ENCODE data around the gene MCRS1. TPM values are rescaled to one million over a fixed set of nuclear protein-coding genes. Genes with fewer than 3 reads are reported as not detected.

MCRS1 gene
- total RNA-seq, 1 experiment from 2014 or later, result 58.7 TPM

GRCh38 chr12:49545815-49546214, 22.1 kb downstream of the MCRS1 start:
- POLR2A ChIA-PET, result no interaction called here
- Mint-ChIP-seq H3K4me3 (ENCODE audit: unreplicated experiment) (no peak overlapping the region), H3K36me3 (ENCODE audit: insufficient read depth, unreplicated experiment) (no peaks in the 10 kb centered on the region), H3K27ac (ENCODE audit: low read depth, unreplicated experiment) (no peak overlapping the region), H3K27me3 (ENCODE audit: insufficient read depth, unreplicated experiment) (no peaks in the 10 kb centered on the region), H3K4me1 (ENCODE audit: insufficient read depth, unreplicated experiment) (no peaks in the 10 kb centered on the region), H3K9me3 (ENCODE audit: unreplicated experiment) (no peaks in the 10 kb centered on the region)
- BruUV-seq (replicated peaks), result no TSS peak
- no peak for DNase-seq (ENCODE audit: unreplicated experiment)
- intact Hi-C loops (cut with micrococcal nuclease), result no loop called here
- TF ChIP-seq, protein P1, sequence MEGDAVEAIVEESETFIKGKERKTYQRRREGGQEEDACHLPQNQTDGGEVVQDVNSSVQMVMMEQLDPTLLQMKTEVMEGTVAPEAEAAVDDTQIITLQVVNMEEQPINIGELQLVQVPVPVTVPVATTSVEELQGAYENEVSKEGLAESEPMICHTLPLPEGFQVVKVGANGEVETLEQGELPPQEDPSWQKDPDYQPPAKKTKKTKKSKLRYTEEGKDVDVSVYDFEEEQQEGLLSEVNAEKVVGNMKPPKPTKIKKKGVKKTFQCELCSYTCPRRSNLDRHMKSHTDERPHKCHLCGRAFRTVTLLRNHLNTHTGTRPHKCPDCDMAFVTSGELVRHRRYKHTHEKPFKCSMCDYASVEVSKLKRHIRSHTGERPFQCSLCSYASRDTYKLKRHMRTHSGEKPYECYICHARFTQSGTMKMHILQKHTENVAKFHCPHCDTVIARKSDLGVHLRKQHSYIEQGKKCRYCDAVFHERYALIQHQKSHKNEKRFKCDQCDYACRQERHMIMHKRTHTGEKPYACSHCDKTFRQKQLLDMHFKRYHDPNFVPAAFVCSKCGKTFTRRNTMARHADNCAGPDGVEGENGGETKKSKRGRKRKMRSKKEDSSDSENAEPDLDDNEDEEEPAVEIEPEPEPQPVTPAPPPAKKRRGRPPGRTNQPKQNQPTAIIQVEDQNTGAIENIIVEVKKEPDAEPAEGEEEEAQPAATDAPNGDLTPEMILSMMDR (IDR thresholded peaks at IDR 0.05; ENCODE audit: unreplicated experiment), result no peak
- CTCF ChIA-PET, result interaction anchor here (0.9 to 1.2 kb wide), 3 partner anchors 34 to 188 kb away, joined by 3 to 4 read pairs (median 4); no protein-coding TSS in a partner anchor

DNA sequence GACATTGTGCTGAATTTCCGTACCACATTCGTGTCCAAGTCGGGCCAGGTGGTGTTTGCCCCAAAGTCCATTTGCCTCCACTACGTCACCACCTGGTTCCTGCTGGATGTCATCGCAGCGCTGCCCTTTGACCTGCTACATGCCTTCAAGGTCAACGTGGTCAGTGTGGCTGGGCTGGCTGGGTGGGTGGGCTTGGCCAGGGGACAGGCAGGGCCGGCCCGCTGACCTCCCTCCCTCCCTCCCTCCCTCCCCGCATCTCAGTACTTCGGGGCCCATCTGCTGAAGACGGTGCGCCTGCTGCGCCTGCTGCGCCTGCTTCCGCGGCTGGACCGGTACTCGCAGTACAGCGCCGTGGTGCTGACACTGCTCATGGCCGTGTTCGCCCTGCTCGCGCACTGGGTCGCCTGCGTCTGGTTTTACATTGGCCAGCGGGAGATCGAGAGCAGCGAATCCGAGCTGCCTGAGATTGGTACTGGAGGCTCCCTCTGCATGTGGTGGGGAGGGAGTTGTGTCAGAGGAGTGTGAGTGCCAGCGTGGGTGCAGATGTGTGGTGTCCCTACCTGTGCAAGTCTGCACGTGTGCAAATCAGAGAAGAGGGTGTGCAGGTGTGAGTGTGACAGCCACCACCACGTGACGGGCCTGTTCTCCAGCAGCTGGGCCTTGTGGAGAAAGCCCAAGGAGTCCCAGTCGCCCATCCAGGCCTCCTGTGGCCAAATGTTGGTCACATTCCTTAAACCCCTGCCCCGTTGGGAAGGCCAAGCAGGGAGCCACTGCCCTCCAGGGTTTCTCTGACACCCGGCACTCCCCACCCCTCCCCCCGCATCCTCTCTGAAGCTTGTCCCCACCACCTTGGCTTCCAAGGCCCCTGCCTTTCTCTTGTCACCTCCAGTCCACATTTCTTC, 23.8 kb downstream of the MCRS1 start:
- Mint-ChIP-seq H3K4me3 (ENCODE audit: unreplicated experiment) (no peak overlapping the region), H3K9me3 (ENCODE audit: unreplicated experiment) (no peaks in the 10 kb centered on the region), H3K27ac (ENCODE audit: low read depth, unreplicated experiment) (no peak overlapping the region), H3K4me1 (ENCODE audit: insufficient read depth, unreplicated experiment) (peaks cover 9% of the 10 kb centered on the region), H3K36me3 (ENCODE audit: insufficient read depth, unreplicated experiment) (no peaks in the 10 kb centered on the region), H3K27me3 (ENCODE audit: insufficient read depth, unreplicated experiment) (peaks cover 10% of the 10 kb centered on the region)
- ChIA-PET POLR2A (interaction anchor here (0.6 to 0.7 kb wide), 3 partner anchors 75 to 251 kb away, joined by 3 read pairs; no protein-coding TSS in a partner anchor), CTCF (interaction anchor here (1.0 kb wide), 1 partner anchor 185 kb away, joined by 3 read pairs; no protein-coding TSS in a partner anchor)
- intact Hi-C loops (cut with micrococcal nuclease), result no loop called here
- DNase-seq (ENCODE audit: unreplicated experiment), result no peak
- no TSS peak for BruUV-seq (replicated peaks)
- TF ChIP-seq, protein P1 (IDR thresholded peaks at IDR 0.05; ENCODE audit: unreplicated experiment), result no peak

DNA sequence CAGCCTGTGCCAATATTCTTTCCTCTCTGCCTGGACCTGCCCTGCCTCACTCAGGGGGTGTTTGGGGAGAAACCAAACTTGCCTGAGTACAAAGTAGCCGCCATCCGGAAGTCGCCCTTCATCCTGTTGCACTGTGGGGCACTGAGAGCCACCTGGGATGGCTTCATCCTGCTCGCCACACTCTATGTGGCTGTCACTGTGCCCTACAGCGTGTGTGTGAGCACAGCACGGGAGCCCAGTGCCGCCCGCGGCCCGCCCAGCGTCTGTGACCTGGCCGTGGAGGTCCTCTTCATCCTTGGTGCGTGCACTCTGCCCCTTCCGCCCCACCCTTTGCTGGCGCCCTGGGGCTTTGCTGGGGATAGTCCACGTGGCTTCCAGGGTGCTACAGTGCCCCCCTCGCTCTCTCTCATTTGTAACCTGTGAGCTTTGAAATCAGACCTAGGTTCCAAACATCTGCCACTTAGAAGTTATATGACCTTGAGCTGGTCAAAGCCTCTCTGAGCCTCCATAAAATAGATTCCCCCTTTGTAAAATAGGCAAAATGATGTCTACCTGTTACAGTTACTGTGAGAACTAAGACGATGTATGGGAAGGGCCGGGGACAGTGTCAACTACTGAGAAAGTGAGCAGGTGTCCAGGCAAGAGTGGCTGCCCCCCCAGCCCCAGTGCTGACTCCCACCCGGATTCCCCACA, 24.6 kb downstream of the MCRS1 start:
- Mint-ChIP-seq H3K4me3 (ENCODE audit: unreplicated experiment) (no peak overlapping the region), H3K27me3 (ENCODE audit: insufficient read depth, unreplicated experiment) (peaks cover 10% of the 10 kb centered on the region), H3K4me1 (ENCODE audit: insufficient read depth, unreplicated experiment) (peaks cover 9% of the 10 kb centered on the region), H3K36me3 (ENCODE audit: insufficient read depth, unreplicated experiment) (no peaks in the 10 kb centered on the region), H3K27ac (ENCODE audit: low read depth, unreplicated experiment) (no peak overlapping the region), H3K9me3 (ENCODE audit: unreplicated experiment) (no peaks in the 10 kb centered on the region)
- no peak for DNase-seq (ENCODE audit: unreplicated experiment)
- intact Hi-C loops (cut with micrococcal nuclease), result no loop called here
- TF ChIP-seq, protein P1 (IDR thresholded peaks at IDR 0.05; ENCODE audit: unreplicated experiment), result no peak
- CTCF ChIA-PET, result no interaction called here
- no TSS peak for BruUV-seq (replicated peaks)
- POLR2A ChIA-PET, result no interaction called here

- no peak for DNase-seq (ENCODE audit: unreplicated experiment)
- TF ChIP-seq, protein P1 (IDR thresholded peaks at IDR 0.05; ENCODE audit: unreplicated experiment), result no peak
- Mint-ChIP-seq H3K4me3 (ENCODE audit: unreplicated experiment) (no peak overlapping the region), H3K4me1 (ENCODE audit: insufficient read depth, unreplicated experiment) (peaks cover 9% of the 10 kb centered on the region), H3K9me3 (ENCODE audit: unreplicated experiment) (no peaks in the 10 kb centered on the region), H3K27me3 (ENCODE audit: insufficient read depth, unreplicated experiment) (peaks cover 10% of the 10 kb centered on the region), H3K36me3 (ENCODE audit: insufficient read depth, unreplicated experiment) (no peaks in the 10 kb centered on the region), H3K27ac (ENCODE audit: low read depth, unreplicated experiment) (no peak overlapping the region)
- intact Hi-C loops (cut with micrococcal nuclease), result no loop called here
- BruUV-seq (replicated peaks), result no TSS peak
- POLR2A ChIA-PET, result no interaction called here
- CTCF ChIA-PET, result interaction anchor here (0.5 kb wide), 1 partner anchor 44 kb away, joined by 4 read pairs; no protein-coding TSS in a partner anchor
Observed at GRCh38 chr12:49542592-49543160, 25.3 kb downstream of the MCRS1 start.

Data from MCF 10A (cell line).